Measurements from ENCODE around the gene CREB3L4.
A peak's percentile ranks its signal among the peaks of the same experiment; 100 is the strongest.
"Not testable (repeated sequence)": the region's sequence is repeated elsewhere in the genome, so short reads cannot be mapped to it uniquely, and the experiment has no call there.

The CREB3L4 gene

DNA sequence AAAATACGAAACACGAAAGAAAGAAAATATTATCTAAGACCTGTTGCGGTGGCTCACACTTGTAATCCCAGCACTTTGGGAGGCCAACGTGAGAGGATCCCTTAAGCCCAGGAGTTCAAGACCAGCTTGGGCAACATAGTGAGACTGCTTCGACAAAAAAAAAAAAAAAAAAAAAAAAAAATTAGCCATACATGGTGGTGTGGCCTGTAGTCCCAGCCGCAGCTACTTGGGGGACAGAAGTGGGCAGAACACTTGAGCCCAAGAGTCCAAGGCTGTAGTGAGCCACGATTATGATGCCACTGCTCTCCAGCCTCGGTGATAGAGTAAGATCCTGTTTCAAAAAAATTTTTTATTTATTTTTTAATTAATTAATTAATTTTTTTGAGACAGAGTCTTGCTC, 19.9 kb downstream of the CREB3L4 start:
- no peak for DNase-seq

DNA sequence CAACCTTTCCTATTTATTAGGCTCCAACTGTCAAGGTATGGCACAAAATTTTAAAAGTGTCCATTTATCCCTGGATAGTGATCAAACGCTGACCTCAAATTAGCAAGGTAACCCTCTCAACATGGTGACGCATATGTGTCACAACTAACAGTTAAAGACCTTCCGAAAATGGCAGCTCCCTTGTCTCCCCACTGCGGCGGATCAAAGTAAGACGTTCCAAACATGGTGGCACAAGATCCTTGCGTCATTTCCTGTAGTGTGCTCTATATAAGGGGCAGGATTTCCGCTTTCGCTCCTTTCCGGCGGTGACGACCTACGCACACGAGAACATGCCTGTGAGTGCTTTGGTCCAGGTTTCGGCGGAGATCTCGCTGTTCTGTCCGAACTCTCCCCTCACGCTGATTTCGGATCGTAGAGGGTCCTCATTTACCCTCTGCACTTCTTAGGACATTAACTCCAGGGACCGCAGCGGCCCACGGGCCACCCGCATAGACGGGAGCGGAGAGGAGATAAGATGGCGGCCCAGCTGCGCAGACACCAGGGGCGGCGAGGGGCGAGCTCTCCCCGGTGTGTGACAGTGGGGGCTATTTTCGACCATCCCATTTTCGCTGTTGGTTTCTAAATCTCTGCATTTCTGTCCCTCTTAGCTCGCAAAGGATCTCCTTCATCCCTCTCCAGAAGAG, 22.9 kb downstream of the CREB3L4 start, which contains the start of gene RPS27:
Gene RPS27, plus strand, starts transcription at position 295 of the 683 bp plus-strand sequence. Its CDS starts 35 bp downstream, at position 330.
- peak; percentile 78 to 85 for DNase-seq

GRCh38 chr1:153991151-153991630, 23.5 kb downstream of the CREB3L4 start:
- DNase-seq: no peak

- DNase-seq: no peak
Observed at GRCh38 chr1:153991806-153992205, 24.1 kb downstream of the CREB3L4 start.

GRCh38 chr1:153995202-153995601, 27.5 kb downstream of the CREB3L4 start:
- DNase-seq: no peak

GRCh38 chr1:153995640-153996039, 27.9 kb downstream of the CREB3L4 start:
- DNase-seq: no peak

GRCh38 chr1:153996882-153997281, 29.2 kb downstream of the CREB3L4 start:
- not testable (repeated sequence) for DNase-seq

DNA sequence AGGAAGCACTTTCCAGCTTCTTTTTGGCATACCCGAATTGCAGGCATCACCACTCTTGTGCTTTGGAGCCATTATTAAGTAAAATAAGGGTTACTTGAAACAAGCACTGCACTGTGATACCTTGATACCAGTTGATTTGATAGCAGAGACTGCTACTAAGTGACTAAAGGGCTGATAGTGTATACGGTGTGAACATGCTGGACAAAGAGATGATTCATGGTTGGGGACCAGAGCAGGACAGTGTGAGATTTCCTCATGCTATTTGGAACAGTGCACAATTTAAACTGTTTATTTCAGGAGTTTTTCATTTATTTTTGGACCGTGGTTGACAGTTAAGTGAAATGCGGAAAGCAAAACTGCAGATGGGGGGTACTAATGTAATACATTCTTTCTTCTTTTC, 32.7 kb downstream of the CREB3L4 start:
- DNase-seq: no peak

DNA sequence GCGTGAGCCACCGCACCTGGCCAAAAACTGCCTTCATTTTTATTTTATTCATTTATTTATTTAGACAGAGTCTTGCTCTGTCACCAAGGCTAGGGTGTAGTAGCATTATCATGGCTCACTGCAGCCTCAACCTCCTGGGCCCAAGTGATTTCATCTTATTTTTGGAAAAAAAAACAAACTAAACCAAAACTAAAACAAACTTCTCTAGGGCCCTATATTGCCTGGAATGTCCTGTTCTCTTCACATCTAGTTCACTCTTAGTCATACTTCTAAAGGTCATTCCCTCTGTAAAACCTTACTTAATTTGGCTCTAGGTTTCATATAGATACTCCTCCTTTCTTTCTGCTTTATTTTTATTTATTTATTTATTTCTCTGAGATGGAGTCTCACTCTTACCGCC, 38.4 kb downstream of the CREB3L4 start:
- no peak for DNase-seq

- DNase-seq: no peak
Observed at GRCh38 chr1:154012129-154012528, 44.4 kb downstream of the CREB3L4 start.

- not testable (repeated sequence) for DNase-seq
Observed at GRCh38 chr1:154012543-154012942, 44.8 kb downstream of the CREB3L4 start.

DNA sequence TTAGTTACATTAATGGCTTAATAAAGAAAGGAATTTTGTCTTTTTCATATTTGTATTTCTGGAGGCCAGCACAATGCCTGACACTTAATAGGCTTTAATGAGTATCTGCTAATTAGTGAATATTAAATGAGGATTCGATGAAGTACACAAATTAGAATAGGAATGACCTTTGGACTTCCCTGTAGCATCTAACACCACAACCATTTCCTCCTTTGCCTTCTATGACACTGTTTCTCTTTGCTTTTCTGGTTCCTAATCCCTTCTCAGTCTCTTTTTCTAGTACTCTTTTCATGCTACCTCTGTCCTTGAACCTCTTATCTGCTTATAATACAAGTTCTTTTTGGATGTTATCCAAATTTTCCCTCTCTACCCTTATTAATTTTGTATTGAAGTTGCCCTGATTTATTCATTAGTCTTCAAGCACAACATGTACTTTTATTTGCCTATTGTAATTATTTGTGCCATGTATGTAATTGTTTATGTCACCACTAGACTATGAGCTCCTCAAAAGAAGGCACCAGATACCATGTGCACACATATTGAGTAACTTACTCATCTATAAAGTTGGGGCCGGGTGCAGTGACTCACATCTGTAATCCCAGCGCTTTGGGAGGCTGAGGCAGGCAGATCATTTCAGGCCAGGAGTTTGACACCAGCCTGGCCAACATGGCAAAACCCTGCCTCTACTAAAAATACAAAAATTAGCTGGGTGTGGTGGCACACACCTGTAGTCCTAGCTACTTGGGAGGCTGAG, 46.6 kb downstream of the CREB3L4 start:
- DNase-seq: no peak

DNA sequence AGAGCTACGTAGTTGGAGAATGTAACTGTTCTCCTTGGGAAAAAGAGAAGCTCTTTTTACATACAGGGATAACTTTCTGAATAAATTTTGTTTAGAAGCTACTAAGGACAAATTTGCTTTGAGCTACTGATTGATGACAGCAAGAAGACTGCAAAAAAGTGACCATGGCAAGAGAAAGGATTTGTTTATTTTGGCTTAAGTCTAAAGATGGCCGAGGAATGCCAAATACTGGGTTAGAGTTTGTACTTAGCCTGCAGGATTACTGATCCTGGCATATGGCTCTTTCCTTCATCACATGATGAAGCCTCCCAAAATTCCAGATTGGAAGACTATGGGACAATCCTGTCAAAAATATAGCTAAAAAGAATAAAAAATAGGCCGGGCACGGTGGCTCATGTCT, 51.6 kb downstream of the CREB3L4 start:
- no peak for DNase-seq

GRCh38 chr1:154019940-154020339, 52.2 kb downstream of the CREB3L4 start:
- no peak for DNase-seq

All from stimulated activated CD4-positive, alpha-beta T cell treated with anti-CD3 and anti-CD28 coated beads, Interleukin-2, amount 100 ng/mL, for 24 hours (primary cell).